SK-N-SH treated with all-trans-retinoic acid at 6 μM for 48 hours (cell line): Measurements from ENCODE around the gene ELP4.
A peak's percentile ranks its signal among the peaks of the same experiment; 100 is the strongest.

Experiments
- ATAC-seq: fragments of 200-7000 bp; cut with Tn5 transposase; 3 replicates; pipeline ENCODE4 v1.9.1; 2020; ENCODE audit warnings: mild to moderate bottlenecking, moderate library complexity
- ARNTL ChIP-seq: fragments of 450-650 bp; formaldehyde crosslinking; IDR thresholded peaks from 2 replicates; pipeline ENCODE4 v1.5.0; 2020; ENCODE audit warnings: low read depth, mild to moderate bottlenecking, moderate library complexity, borderline replicate concordance
- CSRNP3 ChIP-seq: fragments of 250-450 bp; sonication (Bioruptor Pico); IDR thresholded peaks from 2 replicates; pipeline ENCODE4 v1.5.1; 2021; ENCODE audit warnings: mild to moderate bottlenecking, moderate library complexity
- ESRRG ChIP-seq: fragments of 250-450 bp; sonication (Bioruptor Pico); IDR thresholded peaks from 2 replicates; pipeline ENCODE4 v1.6.1; 2021; ENCODE audit warnings: mild to moderate bottlenecking
- GLIS3 ChIP-seq: fragments of 250-450 bp; sonication (Bioruptor Pico); IDR thresholded peaks from 2 replicates; pipeline ENCODE4 v1.5.0; 2020; ENCODE audit warnings: mild to moderate bottlenecking, moderate library complexity
- ISL1 ChIP-seq: fragments of 250-450 bp; sonication (Bioruptor Pico); IDR thresholded peaks from 2 replicates; pipeline ENCODE4 v2.1.2; 2022; ENCODE audit warnings: mild to moderate bottlenecking, moderate library complexity
- POU6F1 ChIP-seq: fragments of 250-450 bp; sonication (Bioruptor Pico); IDR thresholded peaks from 2 replicates; pipeline ENCODE4 v1.8.0; 2021; ENCODE audit warnings: low read depth, mild to moderate bottlenecking, moderate library complexity, borderline replicate concordance
- RARB ChIP-seq: fragments of 250-450 bp; sonication (Bioruptor Pico); IDR thresholded peaks from 2 replicates; pipeline ENCODE4 v1.8.0; 2021; ENCODE audit warnings: mild to moderate bottlenecking, moderate library complexity
- SNAI2 ChIP-seq: fragments of 250-450 bp; sonication (Bioruptor Pico); IDR thresholded peaks from 2 replicates; pipeline ENCODE4 v1.5.0; 2020; ENCODE audit warnings: mild to moderate bottlenecking, moderate library complexity
- TCF4 ChIP-seq: fragments of 250-450 bp; sonication (Bioruptor Pico); IDR thresholded peaks from 2 replicates; pipeline ENCODE4 v1.8.0; 2021; ENCODE audit warnings: mild to moderate bottlenecking, moderate library complexity, borderline replicate concordance
- TSHZ2 ChIP-seq: fragments of 250-450 bp; sonication (Bioruptor Pico); IDR thresholded peaks from 2 replicates; pipeline ENCODE4 v1.5.0; 2020; ENCODE audit warnings: mild to moderate bottlenecking, moderate library complexity
- ZC3H10 ChIP-seq: fragments of 250-450 bp; sonication (Bioruptor Pico); IDR thresholded peaks from 2 replicates; pipeline ENCODE4 v1.5.1; 2021; ENCODE audit warnings: mild to moderate bottlenecking, moderate library complexity
- ZFP3 ChIP-seq: fragments of 250-450 bp; sonication (Bioruptor Pico); IDR thresholded peaks from 2 replicates; pipeline ENCODE4 v1.5.0; 2020; ENCODE audit warnings: mild to moderate bottlenecking, moderate library complexity
- ZNF70 ChIP-seq: fragments of 450-650 bp; formaldehyde crosslinking; IDR thresholded peaks from 2 replicates; pipeline ENCODE4 v1.5.0; 2020; ENCODE audit warnings: mild to moderate bottlenecking, moderate library complexity
- ZNF8 ChIP-seq: fragments of 450-650 bp; formaldehyde crosslinking; IDR thresholded peaks from 2 replicates; pipeline ENCODE4 v1.5.0; 2020; ENCODE audit warnings: mild to moderate bottlenecking, moderate library complexity
- TF ChIP-seq, protein P1 (sequence below): fragments of 250-450 bp; sonication (Bioruptor Pico); IDR thresholded peaks from 2 replicates; pipeline ENCODE4 v1.8.0; 2020; ENCODE audit warnings: mild to moderate bottlenecking, moderate library complexity, borderline replicate concordance
- TF ChIP-seq, protein P2 (sequence below): fragments of 250-450 bp; sonication (Bioruptor Pico); IDR thresholded peaks from 2 replicates; pipeline ENCODE4 v1.5.1; 2020; ENCODE audit warnings: low read depth, mild to moderate bottlenecking, moderate library complexity

Gene ELP4

GRCh38 chr11:31809857-31810778, 300.6 kb downstream of the ELP4 start:
- TF ChIP-seq SNAI2 (CRISPR knock-in tag) (no peak), ISL1 (CRISPR knock-in tag) (no peak), TCF4 (no peak), CSRNP3 (CRISPR knock-in tag) (no peak), ZNF70 (no peak), ZNF8 (no peak), GLIS3 (CRISPR knock-in tag) (no peak), ZFP3 (CRISPR knock-in tag) (no peak), RARB (CRISPR knock-in tag) (no peak), ARNTL (CRISPR knock-in tag) (no peak), POU6F1 (no peak), ZC3H10 (no peak), ESRRG (no peak)
- TF ChIP-seq, protein P1, sequence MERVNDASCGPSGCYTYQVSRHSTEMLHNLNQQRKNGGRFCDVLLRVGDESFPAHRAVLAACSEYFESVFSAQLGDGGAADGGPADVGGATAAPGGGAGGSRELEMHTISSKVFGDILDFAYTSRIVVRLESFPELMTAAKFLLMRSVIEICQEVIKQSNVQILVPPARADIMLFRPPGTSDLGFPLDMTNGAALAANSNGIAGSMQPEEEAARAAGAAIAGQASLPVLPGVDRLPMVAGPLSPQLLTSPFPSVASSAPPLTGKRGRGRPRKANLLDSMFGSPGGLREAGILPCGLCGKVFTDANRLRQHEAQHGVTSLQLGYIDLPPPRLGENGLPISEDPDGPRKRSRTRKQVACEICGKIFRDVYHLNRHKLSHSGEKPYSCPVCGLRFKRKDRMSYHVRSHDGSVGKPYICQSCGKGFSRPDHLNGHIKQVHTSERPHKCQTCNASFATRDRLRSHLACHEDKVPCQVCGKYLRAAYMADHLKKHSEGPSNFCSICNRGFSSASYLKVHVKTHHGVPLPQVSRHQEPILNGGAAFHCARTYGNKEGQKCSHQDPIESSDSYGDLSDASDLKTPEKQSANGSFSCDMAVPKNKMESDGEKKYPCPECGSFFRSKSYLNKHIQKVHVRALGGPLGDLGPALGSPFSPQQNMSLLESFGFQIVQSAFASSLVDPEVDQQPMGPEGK: no peak
- ATAC-seq: peak; percentile 49

DNA sequence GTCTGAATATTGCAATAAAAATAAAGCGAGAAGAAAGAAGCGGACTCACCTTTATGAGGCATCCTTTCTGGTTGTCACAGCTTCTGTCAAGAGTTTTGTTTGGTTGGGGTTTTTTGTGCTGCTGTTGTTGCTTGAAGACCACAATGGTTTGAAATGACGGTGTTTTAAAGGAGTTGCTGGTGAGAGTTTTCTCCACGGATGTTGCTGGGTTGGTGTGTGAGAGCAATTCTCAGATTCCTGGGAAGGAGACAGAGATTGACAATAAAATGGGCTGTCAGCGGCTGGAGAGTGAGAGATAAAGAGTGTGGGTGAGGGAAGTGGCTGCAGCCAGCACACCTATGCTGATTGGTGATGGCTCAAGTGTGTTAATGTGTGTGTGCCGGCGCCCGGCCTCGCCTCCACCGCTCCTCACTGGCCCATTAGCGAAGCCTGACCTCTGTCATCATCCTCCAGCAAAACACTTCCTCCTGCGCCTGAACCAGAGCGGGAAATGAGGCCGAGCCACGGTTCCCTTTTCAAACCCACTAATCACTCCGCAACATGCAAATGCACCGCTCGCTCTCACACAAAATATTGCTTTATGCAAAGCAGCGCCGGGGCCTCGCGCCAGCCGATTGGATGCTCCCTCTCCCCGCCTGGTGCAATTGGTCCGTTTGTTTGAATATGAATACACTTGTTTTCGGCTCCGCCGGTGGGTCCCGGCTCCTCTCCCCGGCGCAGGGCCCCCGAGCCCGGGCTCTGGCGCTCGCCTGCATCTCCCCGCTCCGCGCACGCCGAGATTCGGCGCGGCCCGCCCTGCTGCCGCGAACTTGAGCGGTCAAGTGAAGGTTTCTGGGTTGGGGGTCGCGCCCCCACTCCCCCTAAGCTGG, 301.4 kb downstream of the ELP4 start, which contains the start of gene PAX6:
TSS of gene PAX6 (minus strand) at position 544 of the 869 bp plus-strand sequence. CDS start 4,911 bp downstream, outside the sequence.
- TF ChIP-seq TSHZ2 (no peak), POU6F1 (no peak), RARB (CRISPR knock-in tag) (no peak)
- TF ChIP-seq, protein P2, sequence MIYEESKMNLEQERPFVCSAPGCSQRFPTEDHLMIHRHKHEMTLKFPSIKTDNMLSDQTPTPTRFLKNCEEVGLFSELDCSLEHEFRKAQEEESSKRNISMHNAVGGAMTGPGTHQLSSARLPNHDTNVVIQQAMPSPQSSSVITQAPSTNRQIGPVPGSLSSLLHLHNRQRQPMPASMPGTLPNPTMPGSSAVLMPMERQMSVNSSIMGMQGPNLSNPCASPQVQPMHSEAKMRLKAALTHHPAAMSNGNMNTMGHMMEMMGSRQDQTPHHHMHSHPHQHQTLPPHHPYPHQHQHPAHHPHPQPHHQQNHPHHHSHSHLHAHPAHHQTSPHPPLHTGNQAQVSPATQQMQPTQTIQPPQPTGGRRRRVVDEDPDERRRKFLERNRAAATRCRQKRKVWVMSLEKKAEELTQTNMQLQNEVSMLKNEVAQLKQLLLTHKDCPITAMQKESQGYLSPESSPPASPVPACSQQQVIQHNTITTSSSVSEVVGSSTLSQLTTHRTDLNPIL (CRISPR knock-in tag): no peak
- peak; percentile 6 for ATAC-seq
